ENCODE data around the gene TPT1. TPM values are rescaled to one million over a fixed set of nuclear protein-coding genes. Genes with fewer than 3 reads are reported as not detected.

Gene TPT1
- total RNA-seq, 1 experiment from 2014 or later: 3,941 TPM

GRCh38 chr13:45341799-45342500 lies 967 bp upstream of the TPT1 start:
- DNase-seq (ENCODE audit: low read depth, low spot score): peak; percentile 55

GRCh38 chr13:45340422-45341033 lies 455 bp downstream of the TPT1 start:
- DNase-seq (ENCODE audit: low read depth, low spot score): peak; percentile 93
- in situ Hi-C loops (cut with HindIII; ENCODE audit: low pct_unique_long_range_greater_than_20kb, low sequenced_read_pairs): no loop called here

More at GRCh38 chr13:45341799-45342500, 967 bp upstream of the TPT1 start:
- in situ Hi-C loops (cut with HindIII; ENCODE audit: low pct_unique_long_range_greater_than_20kb, low sequenced_read_pairs): no loop called here

GRCh38 chr13:45339867-45340266 lies 1.1 kb downstream of the TPT1 start:
- in situ Hi-C loops (cut with HindIII; ENCODE audit: low pct_unique_long_range_greater_than_20kb, low sequenced_read_pairs): no loop called here
- no peak for DNase-seq (ENCODE audit: low read depth, low spot score)

- no peak for DNase-seq (ENCODE audit: low read depth, low spot score)
- in situ Hi-C loops (cut with HindIII; ENCODE audit: low pct_unique_long_range_greater_than_20kb, low sequenced_read_pairs): no loop called here
Measured at GRCh38 chr13:45339399-45339798, 1.6 kb downstream of the TPT1 start.

- DNase-seq (ENCODE audit: low read depth, low spot score): no peak
- in situ Hi-C loops (cut with HindIII; ENCODE audit: low pct_unique_long_range_greater_than_20kb, low sequenced_read_pairs): no loop called here
Measured at GRCh38 chr13:45337803-45338202, 3.2 kb downstream of the TPT1 start.

- in situ Hi-C loops (cut with HindIII; ENCODE audit: low pct_unique_long_range_greater_than_20kb, low sequenced_read_pairs): no loop called here
- DNase-seq (ENCODE audit: low read depth, low spot score): no peak
Measured at GRCh38 chr13:45337395-45337794, 3.6 kb downstream of the TPT1 start.

- no peak for DNase-seq (ENCODE audit: low read depth, low spot score)
- in situ Hi-C loops (cut with HindIII; ENCODE audit: low pct_unique_long_range_greater_than_20kb, low sequenced_read_pairs): no loop called here
Measured at GRCh38 chr13:45336025-45336800, 4.8 kb downstream of the TPT1 start.

- no peak for DNase-seq (ENCODE audit: low read depth, low spot score)
- in situ Hi-C loops (cut with HindIII; ENCODE audit: low pct_unique_long_range_greater_than_20kb, low sequenced_read_pairs): no loop called here
Measured at GRCh38 chr13:45335397-45336024, 5.5 kb downstream of the TPT1 start.

- DNase-seq (ENCODE audit: low read depth, low spot score): no peak
Measured at GRCh38 chr13:45333977-45334922, 6.7 kb downstream of the TPT1 start.

GRCh38 chr13:45333251-45333976 lies 7.6 kb downstream of the TPT1 start:
- in situ Hi-C loops (cut with HindIII; ENCODE audit: low pct_unique_long_range_greater_than_20kb, low sequenced_read_pairs): no loop called here
- no peak for DNase-seq (ENCODE audit: low read depth, low spot score)

More at GRCh38 chr13:45333977-45334922, 6.7 kb downstream of the TPT1 start:
- in situ Hi-C loops (cut with HindIII; ENCODE audit: low pct_unique_long_range_greater_than_20kb, low sequenced_read_pairs): no loop called here

GRCh38 chr13:45332831-45333219 lies 8.2 kb downstream of the TPT1 start:
- no peak for DNase-seq (ENCODE audit: low read depth, low spot score)
- in situ Hi-C loops (cut with HindIII; ENCODE audit: low pct_unique_long_range_greater_than_20kb, low sequenced_read_pairs): no loop called here

GRCh38 chr13:45332036-45332830 lies 8.8 kb downstream of the TPT1 start:
- in situ Hi-C loops (cut with HindIII; ENCODE audit: low pct_unique_long_range_greater_than_20kb, low sequenced_read_pairs): no loop called here
- peak; percentile 68 for DNase-seq (ENCODE audit: low read depth, low spot score)

GRCh38 chr13:45331692-45332035 lies 9.3 kb downstream of the TPT1 start:
- DNase-seq (ENCODE audit: low read depth, low spot score): peak; percentile 25
- in situ Hi-C loops (cut with HindIII; ENCODE audit: low pct_unique_long_range_greater_than_20kb, low sequenced_read_pairs): no loop called here

- in situ Hi-C loops (cut with HindIII; ENCODE audit: low pct_unique_long_range_greater_than_20kb, low sequenced_read_pairs): no loop called here
- no peak for DNase-seq (ENCODE audit: low read depth, low spot score)
Measured at GRCh38 chr13:45331123-45331619, 9.8 kb downstream of the TPT1 start.

GRCh38 chr13:45328661-45329111 lies 12.3 kb downstream of the TPT1 start:
- in situ Hi-C loops (cut with HindIII; ENCODE audit: low pct_unique_long_range_greater_than_20kb, low sequenced_read_pairs): no loop called here

More at GRCh38 chr13:45328661-45329111, 12.3 kb downstream of the TPT1 start:
- DNase-seq (ENCODE audit: low read depth, low spot score): no peak
